BLaER1 treated with 17β-estradiol and CSF1 and Interleukin-3, amounts not matched to agents 10 nM and 100 nM (cell line): ENCODE measurements around the gene MYO19.
A peak's percentile ranks its signal among the peaks of the same experiment; 100 is the strongest.
"Not testable (repeated sequence)": the region's sequence is repeated elsewhere in the genome, so short reads cannot be mapped to it uniquely, and the experiment has no call there.

Source experiments
- H3K27ac ChIP-seq, 11 experiments: shearing (Covaris generic); formaldehyde crosslinking; 2 replicates each; pipeline ENCODE4 v1.8.1; 2022
- H3K27me3 ChIP-seq, 11 experiments: shearing (Covaris generic); formaldehyde crosslinking; 2 replicates each; pipeline ENCODE4 v1.8.1; 2022
- H3K36me3 ChIP-seq, 11 experiments: shearing (Covaris generic); formaldehyde crosslinking; 2 replicates each; pipeline ENCODE4 v1.8.1; 2022
- H3K4me1 ChIP-seq, 10 experiments: shearing (Covaris generic); formaldehyde crosslinking; 2 replicates each; pipeline ENCODE4 v1.8.1; 2022
- H3K4me2 ChIP-seq, 11 experiments: shearing (Covaris generic); formaldehyde crosslinking; 2 replicates each; pipeline ENCODE4 v1.8.1; 2022
- H3K4me3 ChIP-seq, 10 experiments: shearing (Covaris generic); formaldehyde crosslinking; 2 replicates each; pipeline ENCODE4 v1.8.1; 2022
- H3K9ac ChIP-seq, 11 experiments: shearing (Covaris generic); formaldehyde crosslinking; 2 replicates each; pipeline ENCODE4 v1.8.1; 2022
- H3K9me3 ChIP-seq, 11 experiments: shearing (Covaris generic); formaldehyde crosslinking; replicated peaks in 1 of 11; 2 replicates each; pipeline ENCODE4 v1.8.1; 2022
- H4K20me1 ChIP-seq, 11 experiments: shearing (Covaris generic); formaldehyde crosslinking; 2 replicates each; pipeline ENCODE4 v1.8.1; 2022
- Cebpa-rat ChIP-seq, 11 experiments: shearing (Covaris generic); IDR thresholded peaks; 2 replicates each; pipeline ENCODE4 v1.8.1; 2022

The MYO19 gene

DNA sequence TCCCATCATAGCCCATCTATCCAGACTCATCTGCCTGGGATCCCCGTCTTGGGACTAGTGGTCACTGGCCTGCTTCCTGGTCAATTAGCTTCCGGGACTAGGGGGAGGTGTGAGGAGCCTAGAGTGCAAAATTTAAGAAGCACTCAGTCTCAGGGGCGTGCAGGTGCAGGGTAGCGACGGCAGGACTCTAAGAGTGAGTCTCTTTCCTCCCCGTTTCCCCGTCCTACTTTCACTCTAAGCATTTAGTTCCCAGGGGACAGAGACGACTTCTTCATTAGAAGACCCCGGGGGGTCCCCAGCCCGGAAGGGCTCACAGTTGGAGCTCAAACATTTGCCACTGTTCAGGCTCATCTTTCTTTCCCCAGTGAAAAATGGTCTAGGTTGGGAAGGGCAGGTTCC is 48.9 kb downstream of the MYO19 start:
- Histone ChIP-seq H3K9ac (peak overlapping the region; percentile 65 to 88 (median 86)), H3K4me1 (peaks cover 21 to 36% (median 30%) of the 10 kb centered on the region in 10 experiments), H3K4me3 (peak overlapping the region; percentile 71 to 93 (median 88)), H3K9me3 (peaks cover 0 to 9% (median 0%) of the 10 kb centered on the region in 11 experiments; a peak in 2 of 22 replicates), H3K27ac (peak overlapping the region; percentile 48 to 82 (median 73)), H3K27me3 (no peaks in the 10 kb centered on the region), H3K4me2 (peak overlapping the region; percentile 81 to 99 (median 91)), H3K36me3 (peaks cover 11 to 34% (median 23%) of the 10 kb centered on the region in 11 experiments; a peak in 21 of 22 replicates), H4K20me1 (peaks cover 3 to 40% (median 19%) of the 10 kb centered on the region in 11 experiments; a peak in 19 of 22 replicates)
- TF ChIP-seq Cebpa-rat (IDR thresholded peaks at IDR 0.05), result no peak

- Histone ChIP-seq H3K4me2 (peak overlapping the region; percentile 81 to 99 (median 91)), H3K27ac (peak overlapping the region in 2 of 11 experiments; percentile 71 to 79; a peak in 2 of 22 replicates), H3K4me3 (peak overlapping the region in 2 of 10 experiments; percentile 84 to 85; a peak in 1 of 20 replicates), H3K36me3 (peaks cover 4 to 26% (median 15%) of the 10 kb centered on the region in 11 experiments; a peak in 21 of 22 replicates), H4K20me1 (peaks cover 0 to 32% (median 12%) of the 10 kb centered on the region in 11 experiments; a peak in 12 of 22 replicates), H3K9ac (0 out of 22 replicates have a peak overlapping the region, but pooled peaks of 1 of the 11 experiments have one; percentile 86), H3K4me1 (peaks cover 21 to 36% (median 30%) of the 10 kb centered on the region in 10 experiments), H3K27me3 (no peaks in the 10 kb centered on the region), H3K9me3 (peaks cover 0 to 7% (median 0%) of the 10 kb centered on the region in 11 experiments; a peak in 1 of 22 replicates)
- no peak for TF ChIP-seq Cebpa-rat (IDR thresholded peaks at IDR 0.05)
Measured at GRCh38 chr17:36485027-36485426, 49.6 kb downstream of the MYO19 start.

GRCh38 chr17:36484021-36484420 is 50.6 kb downstream of the MYO19 start:
- not testable (repeated sequence) for H3K4me2 ChIP-seq, H3K9me3 ChIP-seq, H3K27ac ChIP-seq, H3K9ac ChIP-seq, H3K4me3 ChIP-seq, H3K27me3 ChIP-seq
- peaks cover 0 to 16% (median 5%) of the 10 kb centered on the region in 11 experiments; a peak in 15 of 22 replicates for H3K36me3 ChIP-seq
- H4K20me1 ChIP-seq, result peaks cover 0 to 23% (median 11%) of the 10 kb centered on the region in 11 experiments; a peak in 10 of 22 replicates
- H3K4me1 ChIP-seq, result peaks cover 21 to 34% (median 28%) of the 10 kb centered on the region in 10 experiments

GRCh38 chr17:36482611-36483504 is 51.8 kb downstream of the MYO19 start:
- Histone ChIP-seq H3K9me3 (no peaks in the 10 kb centered on the region), H3K4me2 (peak overlapping the region; percentile 4 to 66 (median 43); a peak in 21 of 22 replicates), H3K27ac (no peak overlapping the region), H3K4me1 (peaks cover 18 to 31% (median 22%) of the 10 kb centered on the region in 10 experiments), H3K4me3 (no peak overlapping the region), H3K27me3 (no peaks in the 10 kb centered on the region), H3K36me3 (peaks cover 0 to 5% (median 0%) of the 10 kb centered on the region in 11 experiments; a peak in 2 of 22 replicates), H4K20me1 (peaks cover 0 to 12% (median 7%) of the 10 kb centered on the region in 11 experiments; a peak in 7 of 22 replicates), H3K9ac (peak overlapping the region in 2 of 11 experiments; percentile 10 to 22; a peak in 1 of 22 replicates)
- TF ChIP-seq Cebpa-rat (IDR thresholded peaks at IDR 0.05), result no peak

- Histone ChIP-seq H3K4me1 (peaks cover 9 to 23% (median 15%) of the 10 kb centered on the region in 10 experiments), H3K9ac (no peak overlapping the region), H3K27ac (no peak overlapping the region), H3K4me3 (no peak overlapping the region), H4K20me1 (peaks cover 0 to 2% (median 0%) of the 10 kb centered on the region in 11 experiments; a peak in 3 of 22 replicates), H3K36me3 (no peaks in the 10 kb centered on the region), H3K9me3 (no peaks in the 10 kb centered on the region), H3K27me3 (no peaks in the 10 kb centered on the region), H3K4me2 (no peak overlapping the region)
- no peak for TF ChIP-seq Cebpa-rat (IDR thresholded peaks at IDR 0.05)
Measured at GRCh38 chr17:36481829-36482228, 52.8 kb downstream of the MYO19 start.

GRCh38 chr17:36475346-36475970 is 59.2 kb downstream of the MYO19 start:
- Histone ChIP-seq H3K4me2 (no peak overlapping the region), H3K9me3 (peaks cover 5 to 12% (median 10%) of the 10 kb centered on the region in 11 experiments; a peak in 15 of 22 replicates), H3K27me3 (no peaks in the 10 kb centered on the region), H3K9ac (no peak overlapping the region), H3K4me1 (peaks cover 0 to 12% (median 11%) of the 10 kb centered on the region in 10 experiments; a peak in 15 of 20 replicates), H3K4me3 (no peak overlapping the region), H3K27ac (no peak overlapping the region), H4K20me1 (no peaks in the 10 kb centered on the region; a peak in 1 of 22 replicates), H3K36me3 (no peaks in the 10 kb centered on the region)
- TF ChIP-seq Cebpa-rat (IDR thresholded peaks at IDR 0.05), result no peak

- Histone ChIP-seq H4K20me1 (no peaks in the 10 kb centered on the region; a peak in 1 of 22 replicates), H3K27ac (no peak overlapping the region), H3K9me3 (peaks cover 5 to 12% (median 10%) of the 10 kb centered on the region in 11 experiments; a peak in 15 of 22 replicates), H3K36me3 (no peaks in the 10 kb centered on the region), H3K4me3 (no peak overlapping the region), H3K4me1 (peaks cover 0 to 21% (median 19%) of the 10 kb centered on the region in 10 experiments; a peak in 15 of 20 replicates), H3K27me3 (peaks cover 0 to 3% (median 0%) of the 10 kb centered on the region in 11 experiments; a peak in 1 of 22 replicates), H3K4me2 (no peak overlapping the region), H3K9ac (no peak overlapping the region)
- no peak for TF ChIP-seq Cebpa-rat (IDR thresholded peaks at IDR 0.05)
Measured at GRCh38 chr17:36474571-36474970, 60.1 kb downstream of the MYO19 start.

GRCh38 chr17:36470499-36470898 is 64.2 kb downstream of the MYO19 start:
- Histone ChIP-seq H4K20me1 (no peaks in the 10 kb centered on the region; a peak in 2 of 22 replicates), H3K27me3 (peaks cover 0 to 16% (median 12%) of the 10 kb centered on the region in 11 experiments; a peak in 13 of 22 replicates), H3K9ac (no peak overlapping the region), H3K9me3 (peaks cover 0 to 3% (median 0%) of the 10 kb centered on the region in 11 experiments; a peak in 7 of 22 replicates), H3K27ac (no peak overlapping the region), H3K4me3 (no peak overlapping the region), H3K4me2 (peak overlapping the region in 10 of 11 experiments; percentile 3 to 68 (median 54); a peak in 17 of 22 replicates), H3K4me1 (peaks cover 4 to 33% (median 29%) of the 10 kb centered on the region in 10 experiments; a peak in 18 of 20 replicates), H3K36me3 (no peaks in the 10 kb centered on the region)
- TF ChIP-seq Cebpa-rat (IDR thresholded peaks at IDR 0.05), result no peak
